ENCODE results near the gene KIRREL1. TPM values are rescaled to one million over a fixed set of nuclear protein-coding genes. Genes with fewer than 3 reads are reported as not detected.

The KIRREL1 gene
- total RNA-seq, 2 donors from 2014 or later, result 22.8 to 26.5 TPM

GRCh38 chr1:158101455-158101854 lies 108.0 kb downstream of the KIRREL1 start:
- Histone ChIP-seq H3K36me3 (ENCODE audit: control insufficient read depth, insufficient read depth, low read length) (no peaks in the 10 kb centered on the region), H3K9ac (ENCODE audit: extremely low read depth, low read length, poor library complexity, severe bottlenecking) (no peak overlapping the region), H3K4me3 (ENCODE audit: low read length) (no peak overlapping the region), H3K4me1 (ENCODE audit: control insufficient read depth, insufficient read depth, low read length) (peaks cover 6% of the 10 kb centered on the region), H3K27me3 (ENCODE audit: control insufficient read depth, insufficient read depth, low read length, poor library complexity, severe bottlenecking) (no peaks in the 10 kb centered on the region), H3K9me3 (ENCODE audit: control insufficient read depth, low read length) (no peaks in the 10 kb centered on the region), H3K27ac (ENCODE audit: low read depth, low read length) (no peak overlapping the region)
- 91% methylated on average over 2 of the region's 2 CpGs; no CpG with 5 or more reads in 1 of the 2 experiments for WGBS, 2 experiments (ENCODE audit: insufficient coverage in 1 of 2, insufficient read length in 1 of 2)
- Mint-ChIP-seq H3K27me3 (ENCODE audit: insufficient read depth) (no peaks in the 10 kb centered on the region), H3K27ac (no peak overlapping the region), H3K36me3 (ENCODE audit: low read depth) (no peaks in the 10 kb centered on the region), H3K4me3 (no peak overlapping the region), H3K4me1 (peaks cover 55% of the 10 kb centered on the region), H3K9me3 (no peaks in the 10 kb centered on the region)
- no peak for TF ChIP-seq CTCF (conservative IDR thresholded peaks at IDR 0.05)
- no peak for DNase-seq

- TF ChIP-seq CTCF (conservative IDR thresholded peaks at IDR 0.05), result no peak
- Mint-ChIP-seq H3K27ac (no peak overlapping the region), H3K4me1 (peaks cover 55% of the 10 kb centered on the region), H3K36me3 (ENCODE audit: low read depth) (no peaks in the 10 kb centered on the region), H3K27me3 (ENCODE audit: insufficient read depth) (no peaks in the 10 kb centered on the region), H3K4me3 (no peak overlapping the region), H3K9me3 (no peaks in the 10 kb centered on the region)
- no peaks in the 10 kb centered on the region for H3K9me3 ChIP-seq (ENCODE audit: control insufficient read depth, low read length)
- H3K36me3 ChIP-seq (ENCODE audit: control insufficient read depth, insufficient read depth, low read length), result no peaks in the 10 kb centered on the region
- no peak for DNase-seq
- H3K9ac ChIP-seq (ENCODE audit: extremely low read depth, low read length, poor library complexity, severe bottlenecking), result no peak overlapping the region
- H3K27me3 ChIP-seq (ENCODE audit: control insufficient read depth, insufficient read depth, low read length, poor library complexity, severe bottlenecking), result no peaks in the 10 kb centered on the region
- peaks cover 6% of the 10 kb centered on the region for H3K4me1 ChIP-seq (ENCODE audit: control insufficient read depth, insufficient read depth, low read length)
- H3K27ac ChIP-seq (ENCODE audit: low read depth, low read length), result no peak overlapping the region
- no peak overlapping the region for H3K4me3 ChIP-seq (ENCODE audit: low read length)
- WGBS, 2 experiments (ENCODE audit: insufficient coverage in 1 of 2, insufficient read length in 1 of 2), result 66% methylated on average over 1 of the region's 1 CpG; no CpG with 5 or more reads in 1 of the 2 experiments
Measured at GRCh38 chr1:158101927-158102326, 108.5 kb downstream of the KIRREL1 start.

GRCh38 chr1:158102881-158103674 lies 109.6 kb downstream of the KIRREL1 start:
- Mint-ChIP-seq H3K4me3 (no peak overlapping the region), H3K4me1 (peaks cover 54% of the 10 kb centered on the region), H3K9me3 (no peaks in the 10 kb centered on the region), H3K27ac (no peak overlapping the region), H3K27me3 (ENCODE audit: insufficient read depth) (no peaks in the 10 kb centered on the region), H3K36me3 (ENCODE audit: low read depth) (no peaks in the 10 kb centered on the region)
- WGBS, 2 experiments (ENCODE audit: insufficient coverage in 1 of 2, insufficient read length in 1 of 2), result 67 to 77% methylated on average over 5 to 6 of the region's 6 CpGs
- H3K4me1 ChIP-seq (ENCODE audit: control insufficient read depth, insufficient read depth, low read length), result peaks cover 6% of the 10 kb centered on the region
- no peak for DNase-seq
- peak overlapping the region; percentile 60 for H3K27ac ChIP-seq (ENCODE audit: low read depth, low read length)
- H3K4me3 ChIP-seq (ENCODE audit: low read length), result no peak overlapping the region
- no peaks in the 10 kb centered on the region for H3K36me3 ChIP-seq (ENCODE audit: control insufficient read depth, insufficient read depth, low read length)
- no peaks in the 10 kb centered on the region for H3K27me3 ChIP-seq (ENCODE audit: control insufficient read depth, insufficient read depth, low read length, poor library complexity, severe bottlenecking)
- H3K9me3 ChIP-seq (ENCODE audit: control insufficient read depth, low read length), result no peaks in the 10 kb centered on the region
- H3K9ac ChIP-seq (ENCODE audit: extremely low read depth, low read length, poor library complexity, severe bottlenecking), result no peak overlapping the region
- no peak for TF ChIP-seq CTCF (conservative IDR thresholded peaks at IDR 0.05)

All from endodermal cell (in vitro differentiated cells).